ENCODE results near the gene AFF1. TPM values are rescaled to one million over a fixed set of nuclear protein-coding genes. Genes with fewer than 3 reads are reported as not detected.
A peak's percentile ranks its signal among the peaks of the same experiment; 100 is the strongest.
"Not testable (repeated sequence)": the region's sequence is repeated elsewhere in the genome, so short reads cannot be mapped to it uniquely, and the experiment has no call there.

The AFF1 gene
- total RNA-seq, 1 donor from 2014 or later: 60.5 TPM

DNA sequence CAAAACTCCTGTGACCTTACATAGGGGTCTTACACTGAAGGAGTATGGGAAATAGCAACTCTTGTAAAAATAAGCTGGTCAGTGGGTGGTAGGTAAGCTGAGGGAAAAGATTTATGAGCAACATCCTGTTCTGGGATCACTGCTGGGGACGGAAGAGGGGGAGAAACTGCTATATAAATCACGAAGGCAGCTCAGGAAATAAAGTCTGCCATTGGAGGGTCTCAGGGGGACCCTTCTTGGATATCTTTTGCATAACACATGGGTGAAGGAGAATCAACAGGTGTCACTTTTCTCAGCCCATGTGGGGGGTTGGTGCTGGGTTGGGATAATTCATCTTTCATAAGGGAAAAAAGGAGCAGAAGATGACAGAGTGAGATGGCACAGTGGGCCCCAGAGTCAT lies 33.7 kb downstream of the AFF1 start:
- ATAC-seq (ENCODE audit: poor library complexity) (no peak), DNase-seq (no peak)
- intact Hi-C loops (cut with DNase I): no loop called here

DNA sequence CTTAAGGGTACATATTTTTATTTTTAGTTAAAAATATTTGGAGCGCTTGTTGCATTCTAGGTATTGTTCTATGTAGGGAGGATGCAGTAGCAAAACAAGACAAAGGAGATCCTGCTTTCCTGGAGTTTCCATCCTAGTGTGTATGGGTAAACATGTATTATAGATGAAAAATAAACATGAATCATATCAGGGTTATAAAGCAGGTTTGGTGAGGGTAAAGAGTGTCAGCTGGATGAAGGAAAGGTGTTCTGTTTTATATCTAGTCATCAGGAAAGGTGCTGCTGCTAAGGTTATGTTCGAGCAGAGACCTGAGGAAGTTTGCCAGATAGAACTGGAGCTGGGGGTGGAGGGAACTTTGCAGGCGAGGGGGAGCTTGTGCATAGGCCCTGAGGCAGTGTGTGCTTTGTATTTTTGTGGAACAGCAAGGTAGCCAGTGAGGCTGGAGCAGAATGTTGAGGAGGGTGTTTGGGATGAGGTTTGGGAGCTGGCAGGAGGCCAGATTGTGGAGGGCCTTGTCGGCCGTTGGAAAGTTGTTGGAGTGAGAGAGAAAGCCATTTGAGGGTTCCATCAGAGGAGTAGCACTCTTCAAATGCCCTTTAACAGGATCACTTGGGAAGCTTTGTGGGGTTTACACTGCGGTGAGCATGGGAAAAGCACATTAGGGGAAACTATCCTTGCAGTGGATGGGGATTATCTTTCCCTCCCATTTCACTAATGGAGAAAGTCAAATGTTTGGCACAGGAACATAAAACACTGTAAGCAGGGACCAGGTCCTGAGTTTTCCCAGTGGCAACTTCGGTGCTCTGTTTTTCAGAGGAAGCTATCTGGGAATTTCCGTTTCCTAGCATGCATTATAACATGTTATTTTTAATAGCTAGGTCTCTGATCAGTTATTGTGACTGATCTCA lies 35.9 kb downstream of the AFF1 start:
- intact Hi-C loops (cut with DNase I): no loop called here

DNA sequence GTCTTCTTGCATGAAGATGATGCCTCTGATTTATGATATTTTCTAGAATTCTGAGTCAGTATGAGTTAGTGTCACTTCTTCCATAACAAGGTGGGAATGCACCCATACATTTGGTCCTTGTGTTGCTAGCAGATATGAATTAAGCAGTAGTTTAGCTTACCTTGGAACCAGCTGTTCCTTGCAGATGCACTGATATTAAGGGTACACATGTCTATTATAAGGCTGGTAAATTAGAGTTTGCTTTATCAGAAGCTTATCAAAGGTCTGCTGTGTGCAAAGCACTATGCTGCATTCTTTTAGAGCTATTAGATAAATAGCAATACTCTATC lies 36.5 kb downstream of the AFF1 start:
- intact Hi-C loops (cut with DNase I): no loop called here
- ATAC-seq (ENCODE audit: poor library complexity) (no peak), DNase-seq (no peak)

More for the DNA sequence above, 35.9 kb downstream of the AFF1 start:
- no peak for DNase-seq
- ATAC-seq (ENCODE audit: poor library complexity): no peak

DNA sequence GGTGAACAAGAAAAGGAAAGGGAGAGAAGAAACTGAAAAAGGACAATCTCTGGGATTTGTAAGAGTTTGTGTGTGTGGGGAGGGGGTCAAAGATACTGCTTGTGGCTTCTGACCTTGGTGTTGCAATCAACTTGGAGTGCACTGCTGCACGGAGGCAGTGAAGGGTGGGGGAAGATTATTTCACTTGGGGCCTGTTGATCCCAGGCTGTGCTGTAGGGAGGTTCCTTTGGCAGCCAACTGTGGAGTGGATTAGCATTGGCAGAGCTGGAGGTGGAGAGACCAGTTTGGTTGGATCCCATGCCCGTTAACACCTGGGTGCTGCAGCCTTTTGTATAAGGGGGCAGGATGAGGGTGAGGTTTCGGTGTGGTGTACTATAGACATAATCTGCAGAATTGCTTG lies 38.2 kb downstream of the AFF1 start:
- ATAC-seq (ENCODE audit: poor library complexity) (peak; percentile 83), DNase-seq (peak; percentile 48)
- intact Hi-C loops (cut with DNase I): no loop called here

DNA sequence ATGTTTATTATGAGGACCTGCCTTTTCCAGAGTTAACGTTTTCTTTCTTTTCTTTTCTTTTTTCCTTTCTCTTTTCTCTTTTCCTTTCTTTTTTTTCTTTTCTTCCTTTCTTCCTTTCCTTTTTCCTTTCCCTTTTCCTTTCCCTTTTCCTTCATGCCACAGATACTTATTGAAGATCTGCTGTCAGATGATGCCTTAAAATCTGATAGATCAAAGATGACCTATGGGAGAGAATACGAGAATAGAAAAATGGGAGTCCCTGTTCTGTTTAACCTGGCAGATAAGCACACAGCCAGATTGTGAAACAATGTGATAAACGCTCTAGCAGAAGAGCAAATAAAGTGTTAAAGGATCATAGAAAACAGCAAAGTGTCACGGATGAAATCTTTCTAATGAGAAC lies 38.9 kb downstream of the AFF1 start:
- no peak for ATAC-seq (ENCODE audit: poor library complexity)

DNA sequence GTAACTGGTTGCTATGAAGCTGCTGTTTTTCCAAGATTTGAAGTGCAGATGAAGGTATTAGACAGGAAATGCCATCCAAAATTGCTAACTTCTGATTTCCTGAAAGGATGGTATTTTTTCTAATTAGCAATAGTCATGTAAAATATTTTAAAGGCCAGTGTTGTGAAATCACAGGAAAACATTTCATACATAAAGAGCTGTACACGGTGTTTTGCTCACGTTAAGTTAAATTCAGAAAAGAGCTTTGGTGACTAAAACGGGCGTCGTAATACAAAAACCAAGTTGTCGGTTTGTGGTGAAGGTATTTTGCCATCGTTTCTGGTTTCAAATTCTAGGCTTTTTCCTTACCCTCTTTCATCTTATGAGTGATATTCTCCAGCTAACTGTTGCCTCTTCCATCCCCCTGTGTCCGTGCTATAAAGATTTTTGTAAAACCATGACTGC lies 39.8 kb downstream of the AFF1 start:
- DNase-seq (no peak), ATAC-seq (ENCODE audit: poor library complexity) (no peak)
- intact Hi-C loops (cut with DNase I): no loop called here

More for the DNA sequence above, 38.9 kb downstream of the AFF1 start:
- intact Hi-C loops (cut with DNase I): no loop called here
- DNase-seq: no peak

DNA sequence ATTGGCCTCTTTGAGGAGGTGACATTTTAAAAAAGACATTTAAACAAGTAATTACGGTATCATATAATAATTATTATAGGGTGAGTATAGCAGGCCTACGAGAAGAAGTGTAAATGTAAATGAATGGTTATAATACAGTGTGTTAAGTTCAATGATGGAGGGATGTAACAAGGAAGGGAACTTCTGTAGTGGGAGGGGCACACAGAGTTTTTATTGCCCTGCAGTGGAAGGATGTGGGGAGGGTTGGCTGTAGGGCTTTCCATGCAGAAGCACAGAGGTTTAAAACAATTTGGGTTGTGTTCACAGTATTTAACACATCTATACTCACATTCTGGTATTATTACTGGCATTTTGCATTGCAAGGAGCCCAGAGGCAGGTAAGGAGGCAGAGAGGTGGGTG lies 41.1 kb downstream of the AFF1 start:
- ATAC-seq (ENCODE audit: poor library complexity) (no peak), DNase-seq (no peak)
- intact Hi-C loops (cut with DNase I): no loop called here

DNA sequence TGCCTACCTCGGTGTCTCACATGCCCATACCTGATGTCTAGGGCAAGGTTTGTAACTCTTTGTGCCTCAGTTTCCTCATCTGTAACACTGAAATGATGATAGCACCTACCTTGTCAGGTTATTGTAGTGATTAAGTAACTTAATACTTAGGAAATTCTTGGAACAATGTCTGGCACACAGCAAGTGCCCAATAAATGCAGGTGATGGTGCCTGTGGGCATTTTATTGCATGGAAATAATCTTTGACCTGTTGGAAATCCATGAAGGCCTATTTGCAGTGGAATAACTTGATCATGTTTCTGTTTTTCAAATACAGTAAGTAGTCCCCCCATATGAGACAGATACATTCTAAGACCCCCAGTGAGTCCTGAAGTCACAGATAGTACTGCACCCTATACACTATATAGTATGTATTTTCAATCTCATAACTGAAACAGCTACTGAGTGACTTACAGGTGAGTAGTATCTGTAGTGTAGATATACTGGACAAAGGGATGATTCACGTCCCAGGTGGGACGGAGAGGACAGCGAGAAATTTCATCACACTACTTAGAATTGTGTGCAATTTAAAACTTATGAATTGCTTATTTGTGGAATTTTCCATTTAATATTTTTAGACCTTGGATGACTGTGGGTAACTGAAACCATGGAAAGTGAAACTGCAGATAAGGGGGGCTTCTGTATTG lies 42.1 kb downstream of the AFF1 start:
- intact Hi-C loops (cut with DNase I): no loop called here
- DNase-seq (no peak), ATAC-seq (ENCODE audit: poor library complexity) (no peak)

DNA sequence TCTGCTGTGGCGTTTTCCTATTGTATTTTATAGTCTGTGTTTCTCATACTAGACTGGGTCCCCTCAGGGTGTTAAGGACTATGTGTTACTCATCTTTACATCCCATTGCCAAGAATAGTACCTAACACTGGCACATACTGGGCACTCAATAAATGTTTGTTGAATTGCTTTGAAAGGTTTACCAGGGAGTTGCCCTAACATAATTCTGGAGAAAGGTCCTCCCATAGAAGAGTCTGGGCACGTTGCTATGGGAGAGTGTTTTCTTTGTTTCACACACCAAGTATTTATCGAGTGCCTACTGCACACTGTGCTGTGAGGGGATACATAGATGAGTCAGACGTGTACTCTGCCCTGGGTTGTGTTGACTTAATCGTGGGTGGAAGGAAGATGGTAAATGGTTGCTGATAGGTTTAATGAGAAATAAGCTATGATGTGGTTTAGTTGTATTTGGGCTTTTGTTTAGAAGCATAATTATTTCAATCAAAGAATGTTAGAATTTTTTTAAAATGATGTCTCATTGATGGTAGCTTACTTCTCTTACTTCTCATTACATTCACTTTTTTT lies 42.9 kb downstream of the AFF1 start:
- no peak for DNase-seq
- peak; percentile 16 for ATAC-seq (ENCODE audit: poor library complexity)
- intact Hi-C loops (cut with DNase I): no loop called here

DNA sequence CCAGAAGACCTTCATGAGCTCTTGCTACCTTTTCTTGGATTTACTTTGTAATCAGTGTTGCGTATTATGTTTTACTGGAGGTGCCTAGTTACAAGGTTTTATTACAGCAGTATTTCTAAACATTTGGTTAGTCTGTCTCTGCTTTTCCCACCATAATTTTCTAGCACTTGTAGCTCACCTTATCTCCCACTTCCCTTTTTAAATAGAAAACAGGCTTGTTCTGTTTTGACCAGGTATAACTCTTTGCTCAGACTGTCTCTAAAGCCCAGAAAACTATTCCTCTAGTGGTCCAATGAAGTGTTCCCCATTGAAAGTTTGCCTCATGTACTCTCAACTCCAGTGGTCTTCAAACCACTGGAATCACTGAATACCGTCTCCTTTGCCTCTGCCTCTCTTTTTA lies 43.9 kb downstream of the AFF1 start:
- ATAC-seq (ENCODE audit: poor library complexity) (no peak), DNase-seq (no peak)
- intact Hi-C loops (cut with DNase I): no loop called here

DNA sequence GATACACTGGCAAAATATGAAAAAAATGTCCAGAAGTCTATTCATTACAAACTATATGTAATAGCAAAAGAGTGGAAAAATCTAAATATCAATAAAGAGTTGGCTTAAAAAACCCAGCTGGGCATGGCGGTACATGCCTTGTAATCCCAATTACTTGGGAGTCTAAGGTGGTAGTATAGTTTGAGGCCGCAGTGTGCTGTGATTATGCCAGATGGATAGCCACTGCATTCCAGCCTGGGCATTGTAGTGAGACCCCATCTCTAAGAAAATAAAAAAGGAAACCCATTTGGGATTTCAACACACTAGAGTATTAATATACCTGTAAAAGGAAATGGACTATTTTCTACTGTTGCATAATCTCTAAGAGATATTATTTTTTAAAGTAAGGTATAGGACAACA lies 45.4 kb downstream of the AFF1 start:
- intact Hi-C loops (cut with DNase I): no loop called here

DNA sequence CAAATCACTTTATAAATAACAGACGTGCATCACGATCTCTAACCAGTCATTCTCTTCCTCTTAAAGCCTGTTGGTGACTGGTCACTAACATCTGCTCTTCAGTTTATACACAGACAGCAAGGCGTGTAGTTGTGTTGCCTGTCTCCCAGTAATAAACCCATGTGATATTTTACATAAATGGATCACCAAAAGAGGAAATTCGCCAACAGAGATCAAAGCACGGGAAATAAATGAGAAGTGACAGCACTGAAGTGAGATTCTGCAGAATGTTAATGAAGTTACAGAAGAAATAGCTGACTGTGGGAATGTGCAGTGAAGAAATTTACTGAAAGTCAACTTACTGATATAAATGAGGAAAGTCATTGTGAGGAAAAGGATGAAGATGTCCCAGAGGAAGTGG lies 47.0 kb downstream of the AFF1 start:
- ATAC-seq (ENCODE audit: poor library complexity) (peak; percentile 69), DNase-seq (no peak)
- intact Hi-C loops (cut with DNase I): no loop called here

More for the DNA sequence above, 45.4 kb downstream of the AFF1 start:
- no peak for ATAC-seq (ENCODE audit: poor library complexity)
- DNase-seq: no peak

DNA sequence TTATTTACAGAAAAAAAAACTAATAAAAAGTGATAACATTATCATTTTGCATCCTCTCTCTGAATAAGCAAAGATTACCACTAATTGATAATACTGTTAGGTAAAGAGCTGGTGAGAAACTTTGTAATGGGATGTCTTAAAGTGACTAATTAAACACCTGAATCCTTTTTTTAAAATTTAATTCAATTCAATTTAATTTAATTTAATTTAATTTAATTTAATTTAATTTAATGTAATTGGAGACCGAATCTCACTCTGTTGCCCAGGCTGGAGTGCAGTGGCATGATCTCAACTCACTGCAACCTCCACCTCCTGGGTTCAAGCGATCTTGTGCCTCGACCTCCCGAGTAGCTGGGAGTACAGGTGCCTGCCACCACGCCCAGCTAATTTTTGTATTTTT lies 51.0 kb downstream of the AFF1 start:
- intact Hi-C loops (cut with DNase I); ATAC-seq (ENCODE audit: poor library complexity); DNase-seq: not testable (repeated sequence)

DNA sequence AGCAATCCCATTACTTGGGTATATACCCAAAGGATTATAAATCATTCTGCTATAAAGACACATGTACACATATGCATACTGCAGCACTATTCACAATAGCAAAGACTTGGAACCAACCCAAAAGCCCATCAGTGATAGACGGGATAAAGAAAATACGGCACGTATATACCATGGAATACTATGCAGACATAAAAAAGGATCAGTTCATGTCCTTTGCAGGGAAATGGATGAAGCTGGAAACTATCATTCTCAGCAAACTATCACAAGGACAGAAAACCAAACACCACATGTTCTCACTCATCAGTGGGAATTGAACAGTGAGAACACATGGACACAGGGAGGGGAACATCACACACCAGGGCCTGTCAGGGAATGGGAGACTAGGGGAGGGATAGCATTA lies 54.8 kb downstream of the AFF1 start:
- DNase-seq; ATAC-seq (ENCODE audit: poor library complexity); intact Hi-C loops (cut with DNase I): not testable (repeated sequence)

DNA sequence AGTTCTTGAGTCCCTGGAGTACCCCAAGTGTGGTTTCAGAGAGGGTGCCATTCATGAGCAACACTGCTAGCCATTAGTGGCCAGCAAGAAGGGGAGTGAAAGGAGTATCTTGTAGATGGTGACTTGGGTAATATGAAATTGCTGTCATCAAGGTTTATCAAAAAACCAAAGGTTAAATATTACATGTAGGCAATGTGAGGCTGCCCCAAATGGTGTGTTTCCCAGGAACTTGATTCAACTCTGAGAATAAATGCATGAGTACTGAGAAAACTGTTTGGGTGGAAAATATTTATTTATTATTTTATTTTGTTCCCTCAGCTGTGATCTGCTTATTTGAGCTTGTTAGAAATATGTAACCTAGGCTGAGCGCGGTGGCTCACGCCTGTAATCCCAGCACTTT lies 55.7 kb downstream of the AFF1 start:
- DNase-seq (no peak), ATAC-seq (ENCODE audit: poor library complexity) (no peak)
- intact Hi-C loops (cut with DNase I): no loop called here

DNA sequence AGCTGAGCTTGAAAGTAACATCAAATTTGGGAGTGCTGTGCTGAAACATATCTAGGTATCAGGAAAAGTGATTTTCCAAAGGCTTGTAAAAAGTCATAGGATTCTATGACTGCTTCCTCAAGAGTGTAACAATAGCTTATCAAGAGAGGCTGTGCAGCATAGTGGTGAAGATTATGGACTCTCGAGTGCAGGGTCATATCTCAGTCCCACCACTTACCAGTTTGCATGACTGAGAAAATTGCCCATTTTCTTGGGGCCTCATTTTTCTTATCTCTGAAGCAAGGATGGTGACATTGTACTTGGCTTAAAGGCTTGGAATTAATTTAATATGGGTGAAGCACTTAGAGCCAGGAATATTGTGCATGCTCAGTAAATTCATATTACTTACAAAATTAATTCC lies 57.2 kb downstream of the AFF1 start:
- no peak for DNase-seq
- intact Hi-C loops (cut with DNase I): no loop called here
- ATAC-seq (ENCODE audit: poor library complexity): no peak

DNA sequence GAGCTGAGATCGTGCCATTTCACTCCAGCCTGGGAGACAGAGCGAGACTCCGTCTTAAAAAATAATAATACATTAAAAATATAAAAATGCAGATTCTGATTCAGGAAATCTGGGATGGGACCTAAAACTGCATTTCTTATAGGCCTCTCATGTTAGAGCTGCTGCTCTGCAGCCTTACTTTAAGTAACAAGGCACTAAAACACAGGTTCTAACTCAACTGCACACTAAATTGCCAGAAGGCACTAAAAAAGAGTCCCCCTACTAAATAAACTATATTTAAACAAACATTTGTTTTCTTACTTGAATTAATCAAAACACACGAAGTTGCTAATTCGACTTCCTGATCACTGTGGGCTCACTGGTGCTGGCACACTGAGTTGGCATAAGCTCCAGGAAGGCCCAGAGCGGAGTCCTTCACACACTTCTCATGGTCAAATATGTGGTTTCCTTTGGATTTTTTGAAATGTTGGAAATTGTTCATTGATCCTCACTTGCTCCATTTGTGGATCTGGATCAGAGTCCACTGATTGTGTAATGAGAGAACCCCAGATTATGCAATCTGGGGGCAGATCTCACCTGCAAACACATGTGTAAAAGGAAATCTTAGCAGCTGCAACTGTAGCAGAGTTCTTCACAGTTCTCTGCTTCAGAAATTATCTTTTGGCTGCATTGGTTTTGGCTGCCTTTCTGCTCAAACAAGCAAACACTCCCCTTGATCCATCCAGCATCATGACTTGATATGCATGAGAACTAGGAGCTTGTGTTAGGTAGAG lies 59.3 kb downstream of the AFF1 start:
- peak; percentile 49 for ATAC-seq (ENCODE audit: poor library complexity)
- no peak for DNase-seq
- intact Hi-C loops (cut with DNase I): no loop called here

DNA sequence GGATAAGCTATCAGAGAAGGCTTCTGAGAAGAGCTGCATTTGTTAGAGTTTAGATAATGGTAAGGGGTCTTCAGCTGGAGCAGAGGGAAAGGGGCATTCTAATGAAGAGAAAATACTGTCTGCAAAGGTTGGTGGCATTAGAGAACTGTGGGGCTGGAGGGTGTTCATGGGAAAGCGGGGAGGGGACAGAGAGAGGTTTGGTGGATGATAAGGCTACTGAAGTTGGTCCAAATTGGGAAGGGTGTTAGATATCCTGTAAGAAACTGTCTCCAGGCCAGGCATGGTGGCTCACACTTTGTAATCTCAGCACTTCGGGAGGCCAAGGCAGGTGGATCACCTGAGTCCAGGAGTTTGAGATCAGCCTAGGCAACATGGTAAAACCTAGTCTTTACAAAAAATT lies 59.9 kb downstream of the AFF1 start:
- intact Hi-C loops (cut with DNase I): no loop called here
- ATAC-seq (ENCODE audit: poor library complexity): no peak
- no peak for DNase-seq

DNA sequence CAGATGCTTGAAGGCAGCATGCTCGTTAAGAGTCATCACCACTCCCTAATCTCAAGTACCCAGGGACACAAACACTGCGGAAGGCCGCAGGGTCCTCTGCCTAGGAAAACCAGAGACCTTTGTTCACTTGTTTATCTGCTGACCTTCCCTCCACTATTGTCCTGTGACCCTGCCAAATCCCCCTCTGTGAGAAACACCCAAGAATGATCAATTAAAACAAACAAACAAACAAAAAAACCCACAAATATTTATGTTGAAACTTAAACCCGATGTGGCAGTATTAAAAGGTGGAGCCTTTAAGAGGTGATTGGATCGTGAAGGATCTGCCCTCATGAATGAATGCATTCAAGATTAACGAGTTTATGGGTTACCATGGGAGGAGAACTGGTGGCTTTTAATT lies 61.7 kb downstream of the AFF1 start:
- DNase-seq; ATAC-seq (ENCODE audit: poor library complexity); intact Hi-C loops (cut with DNase I): not testable (repeated sequence)

Measured in Right ventricle myocardium superior (tissue), 1 donor.